Activated naive CD8-positive, alpha-beta T cell treated with anti-CD3 and anti-CD28 coated beads, Interleukin-2, amount 50 U/mL, for 16 hours (primary cell): ENCODE data around the gene TTC13.

Source experiments
- DNase-seq: peaks from one replicate; pipeline ENCODE4 v3.0.0-alpha.2; 2020; ENCODE audit warnings: low read depth, low spot score

Gene TTC13

GRCh38 chr1:230906226-230906625, 72.4 kb downstream of the TTC13 start:
- no peak for DNase-seq

DNA sequence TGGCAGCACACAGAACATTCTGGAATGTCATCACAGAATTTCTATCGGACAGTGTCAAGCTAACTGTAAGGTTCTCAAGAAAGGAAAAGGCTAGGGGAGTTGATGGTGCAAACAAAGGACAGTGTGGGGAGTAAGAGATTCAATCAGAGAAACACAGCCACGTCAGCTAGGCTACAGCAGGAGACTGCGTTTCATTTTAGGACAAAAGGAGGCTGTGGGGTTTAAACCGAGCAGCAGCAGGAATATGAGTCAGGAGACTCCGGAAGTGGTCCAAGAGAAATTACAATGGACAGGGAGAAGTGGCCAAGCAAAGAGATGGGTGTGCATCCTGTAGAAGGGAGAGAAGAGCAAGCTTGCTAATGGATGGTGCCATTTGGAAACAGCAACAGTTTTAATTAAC, 72.9 kb downstream of the TTC13 start:
- DNase-seq, result no peak

- DNase-seq, result no peak
These were observed 76.2 kb downstream of the TTC13 start for GRCh38 chr1:230902349-230902923.

GRCh38 chr1:230901671-230902070, 77.0 kb downstream of the TTC13 start:
- no peak for DNase-seq

DNA sequence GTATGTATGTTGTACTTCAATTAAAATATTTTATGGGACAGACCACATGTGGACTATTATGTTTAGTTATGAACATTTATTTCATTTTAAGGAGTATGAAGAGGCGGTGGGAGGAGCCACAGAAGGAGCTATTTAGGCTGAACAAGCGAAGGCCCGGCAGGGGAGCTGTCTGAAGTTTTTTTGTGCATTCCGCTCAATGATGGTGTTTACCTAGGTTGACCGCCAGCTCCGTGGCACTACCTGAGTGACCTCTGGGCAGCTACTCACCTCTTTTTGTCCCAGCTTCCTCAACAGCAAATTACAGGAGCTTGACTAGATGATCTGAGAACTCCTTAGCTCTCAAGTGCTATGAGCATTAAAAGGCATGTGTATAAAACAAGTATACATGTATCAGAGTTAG, 77.7 kb downstream of the TTC13 start:
- DNase-seq, result no peak

DNA sequence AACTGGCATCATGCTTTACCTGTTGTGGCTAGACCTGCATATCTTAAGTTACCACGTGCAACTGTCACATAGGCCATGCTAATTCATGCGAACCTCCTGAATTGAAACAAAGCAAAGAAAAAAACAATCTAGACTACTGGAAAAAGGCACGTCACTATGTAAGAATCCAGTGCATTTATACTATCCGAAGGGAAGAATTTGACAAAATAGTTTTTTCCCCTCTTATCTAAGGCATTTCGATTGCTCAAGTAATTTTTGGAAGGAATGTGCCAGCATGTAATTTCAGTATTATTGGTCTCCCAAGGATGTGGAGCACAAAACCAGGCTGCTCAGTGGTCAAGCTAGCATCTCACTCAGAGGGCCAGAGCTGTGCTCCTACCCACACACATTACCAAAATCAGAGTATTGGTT, 78.8 kb downstream of the TTC13 start:
- DNase-seq, result no peak

- DNase-seq, result no peak
These were observed 79.9 kb downstream of the TTC13 start for GRCh38 chr1:230898748-230899147.

- DNase-seq, result no peak
These were observed 80.5 kb downstream of the TTC13 start for GRCh38 chr1:230898144-230898543.

DNA sequence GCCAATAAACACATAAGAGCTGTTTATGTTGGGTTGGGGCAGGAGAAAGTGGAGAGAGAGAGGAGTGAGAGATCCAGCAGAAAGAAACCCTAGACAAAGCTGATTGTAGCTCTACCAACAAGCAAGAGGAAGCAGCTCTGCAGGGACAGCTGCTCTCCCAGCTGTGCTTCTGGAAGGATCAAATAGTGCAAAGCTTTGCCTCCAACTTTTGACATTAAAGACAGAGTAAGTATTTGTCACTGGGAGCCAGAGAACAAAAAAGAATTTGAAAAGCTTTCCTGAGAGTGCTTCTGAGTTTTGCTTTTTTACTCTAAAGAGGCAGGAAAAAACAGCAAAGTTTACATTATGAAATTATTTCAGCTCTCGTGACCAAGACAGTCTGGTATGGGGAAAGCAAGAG, 81.9 kb downstream of the TTC13 start:
- DNase-seq, result no peak

DNA sequence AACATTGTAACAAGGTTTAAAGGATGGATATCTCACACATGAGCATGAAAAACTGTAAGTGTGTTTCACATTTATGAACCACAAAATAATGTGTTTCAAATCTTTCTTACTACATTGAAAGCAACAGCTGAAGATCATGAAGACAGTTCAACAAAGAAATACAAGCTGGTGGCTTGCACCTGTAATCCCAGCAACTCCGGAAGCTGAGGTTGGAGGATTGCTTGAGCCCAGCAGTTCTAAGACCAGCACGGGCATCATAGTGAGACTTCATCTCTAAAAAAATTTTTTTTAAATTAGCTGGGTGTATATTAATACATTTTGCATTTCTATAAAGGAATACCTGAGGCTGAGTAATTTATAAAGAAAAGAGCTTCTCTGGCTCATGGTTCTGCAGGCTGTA, 83.2 kb downstream of the TTC13 start:
- DNase-seq, result no peak

- no peak for DNase-seq
These were observed 84.0 kb downstream of the TTC13 start for GRCh38 chr1:230894664-230895063.

DNA sequence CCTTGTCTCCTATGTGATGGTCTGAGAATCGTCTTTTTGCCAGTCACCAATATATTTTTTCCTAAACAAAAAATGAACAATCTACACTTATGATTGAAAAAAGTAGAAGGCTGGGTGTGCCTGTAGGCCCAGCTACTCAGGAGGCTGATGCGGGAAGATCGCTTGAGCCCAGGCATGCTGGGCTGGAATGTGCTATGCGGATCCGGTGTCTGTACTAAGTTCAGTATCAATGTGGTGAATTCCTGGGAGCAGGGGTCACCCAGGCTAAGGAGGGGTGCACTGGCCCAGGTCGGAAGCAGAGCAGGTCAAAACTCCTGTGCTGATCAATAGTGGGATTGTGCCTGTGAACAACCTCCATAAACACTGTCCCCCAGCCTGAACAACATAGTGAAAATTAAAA, 84.6 kb downstream of the TTC13 start:
- no peak for DNase-seq

DNA sequence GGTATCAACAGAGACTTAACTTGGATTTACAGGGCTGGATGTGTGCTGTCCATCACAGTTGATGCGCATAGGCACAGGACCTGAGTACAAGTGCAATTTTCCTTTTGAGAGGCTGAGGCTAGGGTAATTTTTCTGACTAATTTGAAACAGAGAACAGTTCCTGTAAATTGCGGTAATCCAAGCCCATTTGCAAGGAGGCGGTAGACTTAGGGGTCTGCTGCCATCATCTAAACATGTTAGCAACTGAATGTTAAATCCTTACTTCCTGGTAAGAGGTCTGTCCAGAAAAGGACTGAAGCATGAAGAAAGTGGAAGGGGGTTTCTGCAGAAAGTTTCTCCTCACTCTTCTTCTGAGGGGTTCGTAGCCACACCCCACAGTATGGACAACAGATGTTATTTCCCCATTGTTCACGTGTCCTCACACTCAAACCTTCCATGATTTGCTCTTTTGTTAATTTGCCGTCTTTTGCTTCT, 86.6 kb downstream of the TTC13 start:
- DNase-seq, result no peak

DNA sequence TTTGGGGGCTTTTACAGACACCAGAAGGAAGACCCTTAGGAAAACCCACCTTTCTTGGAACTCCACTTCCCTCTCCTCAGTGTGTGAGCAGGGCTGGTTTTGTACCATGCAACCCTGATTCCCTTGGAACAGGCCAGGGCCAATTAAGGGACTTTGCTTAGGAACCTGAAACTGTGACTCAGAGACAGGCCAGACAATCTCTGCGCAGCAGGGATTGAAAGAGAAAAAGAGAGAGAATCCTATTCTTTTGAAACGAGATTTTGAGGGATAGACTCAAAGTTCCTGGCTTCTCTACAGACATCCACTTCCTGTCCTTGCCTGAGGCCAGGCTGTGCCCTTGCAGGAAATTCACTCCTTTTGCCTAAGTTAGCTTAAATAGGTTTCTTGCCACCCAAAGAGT, 87.2 kb downstream of the TTC13 start:
- no peak for DNase-seq

DNA sequence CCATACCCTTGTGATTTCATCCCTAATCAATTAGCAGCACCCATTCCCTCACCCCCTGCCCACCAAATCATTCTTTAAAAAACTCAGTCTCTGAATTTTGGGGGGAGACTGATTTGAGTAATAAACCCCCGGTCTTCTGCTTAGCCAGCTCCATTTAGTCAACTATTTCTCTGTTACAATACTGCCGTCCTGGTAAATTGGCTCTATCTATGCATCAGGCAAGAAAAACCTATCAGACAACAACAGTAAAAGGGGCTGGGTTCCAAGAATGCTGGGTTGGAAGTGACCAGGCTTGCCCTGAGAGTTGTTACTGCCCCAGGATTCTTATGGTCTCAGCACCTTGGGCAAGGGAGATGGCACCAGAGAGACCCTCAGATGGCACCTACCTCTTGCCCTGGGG, 94.0 kb downstream of the TTC13 start:
- no peak for DNase-seq

DNA sequence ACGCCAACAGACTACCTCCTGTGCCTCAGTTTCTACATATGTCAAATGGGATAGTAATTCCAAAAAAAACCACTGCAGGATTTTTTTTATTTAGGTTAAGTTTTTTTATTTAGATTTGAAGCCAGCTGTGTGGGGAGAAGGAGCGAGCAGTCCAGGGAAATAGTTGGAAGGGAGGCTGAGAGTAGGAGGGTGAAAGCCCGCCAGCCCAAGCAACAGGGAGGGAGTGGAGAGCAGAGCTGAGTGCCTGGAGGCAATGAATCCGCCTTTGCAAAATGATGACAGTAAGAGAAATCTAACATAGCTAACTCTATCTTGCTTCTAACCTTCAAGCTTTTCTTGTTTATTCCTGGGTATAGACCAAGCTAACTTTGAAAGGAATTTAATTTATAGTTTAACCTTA, 94.7 kb downstream of the TTC13 start:
- DNase-seq, result no peak

DNA sequence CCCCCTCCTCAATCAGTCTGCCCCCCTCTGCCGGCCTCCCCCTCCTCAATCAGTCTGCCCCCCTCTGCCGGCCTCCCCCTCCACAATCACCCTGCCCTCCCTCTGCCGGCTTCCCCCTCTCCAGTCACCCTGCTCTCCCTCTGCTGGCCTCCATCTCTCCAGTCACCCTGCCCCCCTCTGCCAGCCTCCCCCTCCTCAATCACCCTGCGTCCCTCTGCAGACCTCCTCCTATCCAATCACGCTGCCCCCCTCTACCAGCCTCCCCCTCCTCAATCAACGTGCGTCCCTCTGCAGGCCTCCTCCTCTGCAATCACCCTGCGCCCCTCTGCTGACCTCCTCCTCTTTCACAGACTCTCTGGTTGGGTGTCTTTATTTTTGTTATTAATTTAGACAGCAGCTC, 98.9 kb downstream of the TTC13 start:
- DNase-seq, result no peak

- DNase-seq, result no peak
These were observed 100.1 kb downstream of the TTC13 start for GRCh38 chr1:230878591-230878990.

DNA sequence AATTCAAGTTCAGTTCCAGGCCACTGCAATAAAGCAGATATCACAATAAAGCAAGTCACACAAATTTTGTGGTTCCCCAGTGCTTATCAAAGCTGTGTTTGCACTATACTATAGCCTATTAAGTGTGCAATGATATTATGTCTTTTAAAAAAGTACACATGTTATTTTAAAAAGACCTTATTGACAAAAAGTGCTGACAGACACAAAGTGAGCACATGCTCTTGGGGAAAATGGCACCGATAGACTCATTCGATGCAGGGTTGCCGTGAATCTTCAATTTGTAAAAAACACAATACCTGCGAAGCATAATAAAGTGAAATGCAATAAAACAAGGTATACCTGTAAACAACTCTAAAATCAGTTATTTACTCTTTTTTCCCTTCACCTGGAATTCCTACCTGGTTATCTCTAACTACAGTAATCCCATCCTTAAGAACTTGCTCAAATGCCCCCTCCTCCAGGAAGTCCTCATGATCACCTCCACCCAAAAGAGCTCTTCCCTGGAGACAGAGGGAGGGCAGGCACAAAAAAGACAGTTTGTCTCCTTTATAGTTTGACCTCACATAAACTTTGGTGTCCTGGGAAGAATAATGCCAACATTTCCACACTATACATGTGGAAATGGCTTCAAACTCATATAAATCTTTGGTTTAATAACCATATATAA, 100.6 kb downstream of the TTC13 start:
- DNase-seq, result no peak

GRCh38 chr1:230877146-230877923, 101.3 kb downstream of the TTC13 start:
- DNase-seq, result no peak

GRCh38 chr1:230876660-230877059, 102.0 kb downstream of the TTC13 start:
- no peak for DNase-seq

DNA sequence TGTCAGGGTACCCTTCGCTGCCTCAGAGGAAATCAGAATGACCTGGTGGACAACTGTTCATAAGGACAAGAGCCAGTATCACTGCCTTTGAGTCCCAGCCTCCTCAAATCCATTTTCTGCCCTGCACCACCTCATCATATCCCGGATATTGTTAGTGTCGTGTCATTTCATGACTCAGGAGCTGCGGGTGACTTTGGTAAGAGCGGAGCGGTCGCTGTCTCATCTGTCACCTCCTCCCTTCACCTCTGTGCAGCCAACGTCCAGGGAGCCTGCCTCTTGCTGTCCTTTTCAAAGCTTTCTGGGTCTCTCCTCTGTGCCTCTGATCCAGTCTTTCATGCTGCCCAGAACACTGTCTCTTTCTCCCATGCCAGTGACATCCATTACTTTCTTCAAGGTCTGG, 103.3 kb downstream of the TTC13 start:
- DNase-seq, result no peak

- no peak for DNase-seq
These were observed 107.7 kb downstream of the TTC13 start for GRCh38 chr1:230870916-230871315.
